ENCODE results near the gene ZNF595.
A peak's percentile ranks its signal among the peaks of the same experiment; 100 is the strongest.
"Not testable (repeated sequence)": the region's sequence is repeated elsewhere in the genome, so short reads cannot be mapped to it uniquely, and the experiment has no call there.

Gene ZNF595

DNA sequence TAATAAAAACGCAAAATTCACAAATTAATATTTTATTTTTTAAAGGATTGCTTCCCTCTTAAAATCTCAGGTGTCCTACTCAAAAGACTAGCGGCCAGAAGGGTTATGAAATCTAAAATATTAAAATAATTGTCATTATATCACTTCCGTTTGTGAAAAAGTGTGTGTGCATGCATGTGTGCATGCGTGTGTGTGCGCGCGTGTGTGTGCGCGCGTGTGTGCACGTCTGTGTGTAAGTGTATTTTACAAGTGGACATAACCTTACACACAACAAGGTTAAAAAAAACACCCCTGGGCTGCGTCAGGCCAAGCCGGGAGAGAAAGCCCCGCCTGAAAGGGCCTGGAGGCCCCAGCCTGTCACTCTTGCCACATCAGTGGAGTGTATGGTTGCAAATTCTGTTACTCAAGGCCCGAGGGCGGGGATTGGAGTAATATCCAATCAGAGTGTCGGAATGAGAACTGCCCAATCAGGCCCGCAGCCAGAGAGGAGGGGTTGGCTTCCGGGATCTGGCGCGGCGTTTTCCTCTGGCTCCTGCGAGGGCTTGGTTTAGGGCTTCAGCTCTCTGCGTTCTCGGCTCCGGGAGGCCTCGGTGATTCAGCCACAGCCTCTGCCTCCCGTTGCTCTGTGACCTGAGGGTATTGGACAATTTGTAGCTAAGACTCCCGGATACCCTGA, at the start of gene ZNF595:
TSS of gene ZNF595 (plus strand) at position 518 of the 676 bp plus-strand sequence. CDS start 168 bp downstream, outside the sequence.
- H3K4me1 Mint-ChIP-seq, H3K9me3 Mint-ChIP-seq, H3K4me3 Mint-ChIP-seq, H3K36me3 Mint-ChIP-seq, H3K27ac Mint-ChIP-seq: not testable (repeated sequence)
- ATAC-seq (peak; percentile 74), DNase-seq (ENCODE audit: low spot score in 2 of 2) (peak in 1 of 2 donors; percentile 59)

DNA sequence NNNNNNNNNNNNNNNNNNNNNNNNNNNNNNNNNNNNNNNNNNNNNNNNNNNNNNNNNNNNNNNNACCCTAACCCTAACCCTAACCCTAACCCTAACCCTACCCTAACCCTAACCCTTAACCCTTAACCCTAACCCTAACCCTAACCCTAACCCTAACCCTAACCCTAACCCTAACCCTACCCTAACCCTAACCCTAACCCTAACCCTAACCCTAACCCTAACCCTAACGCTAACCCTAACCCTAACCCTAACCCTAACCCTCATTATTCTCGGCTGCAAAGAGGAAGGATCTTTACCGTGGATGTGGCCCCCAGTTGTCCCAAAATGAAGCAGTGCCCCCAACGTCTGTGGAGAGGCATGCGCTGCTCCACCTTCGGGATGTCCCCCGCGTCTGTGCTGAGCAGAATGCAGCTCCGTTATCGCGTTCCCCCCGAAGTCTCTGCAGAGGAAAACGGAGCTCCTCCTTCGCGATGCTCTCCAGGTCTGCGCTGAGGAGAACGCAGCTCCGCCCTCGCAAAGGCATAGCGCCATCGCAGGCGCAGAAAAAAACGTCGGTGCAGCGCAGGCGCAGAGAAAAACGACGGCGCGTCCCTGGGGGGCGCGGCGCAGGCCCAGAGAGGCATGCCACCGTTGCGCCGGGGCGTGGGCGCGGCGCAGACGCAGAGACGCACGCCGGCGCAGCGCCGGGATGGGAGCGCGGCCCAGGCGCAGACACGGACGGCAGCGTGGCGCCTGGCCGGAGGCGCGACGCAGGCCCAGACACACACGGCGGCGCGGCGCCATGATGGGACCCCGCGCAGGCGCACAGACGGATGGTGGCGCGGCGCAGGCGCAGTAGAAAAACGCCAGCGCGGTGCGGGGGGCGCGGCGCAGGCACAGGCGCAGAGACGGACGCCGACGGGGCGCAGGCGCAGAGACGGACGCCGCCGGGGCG, 42.9 kb upstream of the ZNF595 start:
- H3K4me3 Mint-ChIP-seq; ATAC-seq; H3K36me3 Mint-ChIP-seq; H3K27ac Mint-ChIP-seq; H3K4me1 Mint-ChIP-seq; H3K9me3 Mint-ChIP-seq; DNase-seq (ENCODE audit: low spot score in 2 of 2): not testable (repeated sequence)

GRCh38 chr4:11095-11815, 41.9 kb upstream of the ZNF595 start:
- not testable (repeated sequence) for H3K27ac Mint-ChIP-seq; H3K36me3 Mint-ChIP-seq; H3K4me3 Mint-ChIP-seq; DNase-seq (ENCODE audit: low spot score in 2 of 2); H3K4me1 Mint-ChIP-seq; H3K9me3 Mint-ChIP-seq; ATAC-seq

DNA sequence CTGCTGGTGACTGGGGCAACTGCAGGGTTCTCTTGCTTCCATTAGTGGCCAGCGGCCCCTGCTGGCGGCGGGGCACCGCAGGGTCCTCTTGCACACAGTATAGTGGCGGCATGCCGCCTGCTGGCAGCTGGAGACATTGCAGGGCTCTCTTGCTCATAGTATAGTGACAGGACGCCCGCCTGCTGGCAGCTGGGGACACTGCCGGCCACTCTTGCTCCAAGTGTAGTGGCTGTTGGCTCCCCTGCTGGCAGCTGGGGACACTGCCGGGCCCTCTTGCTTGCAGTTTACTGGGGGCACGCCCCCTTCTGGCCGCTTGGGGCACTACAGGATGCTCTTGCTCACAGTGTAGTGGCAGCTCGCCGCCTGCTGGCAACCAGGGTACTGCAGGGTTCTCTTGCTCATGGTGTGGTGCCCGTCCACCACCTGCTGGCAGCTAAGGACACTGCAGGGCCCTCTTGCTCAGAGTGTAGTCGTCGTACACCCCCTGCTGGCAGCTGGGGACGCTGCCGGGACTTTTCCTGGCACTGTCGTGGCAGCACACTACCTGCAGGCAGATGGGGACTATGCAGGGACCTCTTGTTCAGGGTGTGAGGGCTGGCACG, 41.2 kb upstream of the ZNF595 start:
- not testable (repeated sequence) for DNase-seq (ENCODE audit: low spot score in 2 of 2); H3K36me3 Mint-ChIP-seq; H3K4me3 Mint-ChIP-seq; H3K27ac Mint-ChIP-seq; H3K4me1 Mint-ChIP-seq; H3K9me3 Mint-ChIP-seq
- ATAC-seq: peak; percentile 78

- H3K27ac Mint-ChIP-seq; ATAC-seq; H3K9me3 Mint-ChIP-seq; DNase-seq (ENCODE audit: low spot score in 2 of 2); H3K4me3 Mint-ChIP-seq; H3K4me1 Mint-ChIP-seq; H3K36me3 Mint-ChIP-seq: not testable (repeated sequence)
These were observed 35.0 kb upstream of the ZNF595 start for GRCh38 chr4:18128-18527.

DNA sequence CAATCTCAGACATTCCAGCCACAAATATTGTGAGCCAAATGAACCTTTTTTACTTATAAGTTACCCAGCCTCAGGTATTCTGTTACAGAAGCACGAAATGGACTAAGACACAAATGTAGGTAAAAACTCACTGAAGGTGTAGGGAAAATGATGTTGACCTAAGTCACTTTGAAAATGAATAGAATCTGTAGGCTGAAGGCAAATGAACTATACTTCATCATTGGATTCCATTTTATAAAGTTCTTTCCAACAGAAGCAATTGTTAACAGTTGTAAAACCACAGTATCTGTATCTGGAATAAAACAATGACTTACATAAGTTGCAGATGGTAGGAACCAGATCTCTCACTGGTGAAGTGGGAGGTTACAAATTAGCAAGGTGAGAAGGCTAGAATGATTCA, 34.5 kb upstream of the ZNF595 start:
- not testable (repeated sequence) for H3K9me3 Mint-ChIP-seq; H3K4me1 Mint-ChIP-seq; ATAC-seq; H3K36me3 Mint-ChIP-seq; H3K27ac Mint-ChIP-seq; DNase-seq (ENCODE audit: low spot score in 2 of 2); H3K4me3 Mint-ChIP-seq

- H3K9me3 Mint-ChIP-seq; H3K36me3 Mint-ChIP-seq; DNase-seq (ENCODE audit: low spot score in 2 of 2); ATAC-seq; H3K27ac Mint-ChIP-seq; H3K4me3 Mint-ChIP-seq; H3K4me1 Mint-ChIP-seq: not testable (repeated sequence)
These were observed 30.2 kb upstream of the ZNF595 start for GRCh38 chr4:22882-23281.

- not testable (repeated sequence) for H3K36me3 Mint-ChIP-seq; H3K27ac Mint-ChIP-seq; H3K4me1 Mint-ChIP-seq; H3K9me3 Mint-ChIP-seq; DNase-seq (ENCODE audit: low spot score in 2 of 2); H3K4me3 Mint-ChIP-seq
- peak; percentile 66 for ATAC-seq
These were observed 28.8 kb upstream of the ZNF595 start for GRCh38 chr4:24359-24758.

DNA sequence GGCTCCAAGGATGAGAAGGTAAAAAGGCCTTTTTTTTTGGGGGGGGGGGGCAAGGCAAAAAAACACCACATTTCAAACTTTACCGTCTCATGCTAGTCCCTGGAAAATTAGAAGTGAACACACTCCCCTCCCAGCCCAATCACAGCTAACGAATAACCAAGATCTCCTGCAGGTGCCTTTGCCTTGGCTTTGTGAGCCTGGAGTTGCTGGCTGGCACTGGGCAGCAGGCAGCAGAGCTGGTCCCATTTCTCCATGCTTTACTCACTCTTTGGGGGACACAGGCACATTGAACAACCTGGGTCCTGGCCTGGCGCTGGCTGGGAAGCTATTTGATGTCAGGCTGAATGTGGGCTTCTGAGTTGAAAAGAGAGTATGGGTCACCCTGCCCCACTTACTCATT, 25.6 kb upstream of the ZNF595 start:
- H3K9me3 Mint-ChIP-seq; H3K4me3 Mint-ChIP-seq; DNase-seq (ENCODE audit: low spot score in 2 of 2); ATAC-seq; H3K27ac Mint-ChIP-seq; H3K36me3 Mint-ChIP-seq; H3K4me1 Mint-ChIP-seq: not testable (repeated sequence)

GRCh38 chr4:28767-29542, 24.2 kb upstream of the ZNF595 start:
- ATAC-seq: peak; percentile 93
- not testable (repeated sequence) for H3K36me3 Mint-ChIP-seq; H3K4me1 Mint-ChIP-seq; DNase-seq (ENCODE audit: low spot score in 2 of 2); H3K27ac Mint-ChIP-seq; H3K4me3 Mint-ChIP-seq; H3K9me3 Mint-ChIP-seq

GRCh38 chr4:33314-33713, 19.8 kb upstream of the ZNF595 start:
- DNase-seq (ENCODE audit: low spot score in 2 of 2); H3K4me1 Mint-ChIP-seq; H3K9me3 Mint-ChIP-seq; H3K36me3 Mint-ChIP-seq; H3K4me3 Mint-ChIP-seq; ATAC-seq; H3K27ac Mint-ChIP-seq: not testable (repeated sequence)

DNA sequence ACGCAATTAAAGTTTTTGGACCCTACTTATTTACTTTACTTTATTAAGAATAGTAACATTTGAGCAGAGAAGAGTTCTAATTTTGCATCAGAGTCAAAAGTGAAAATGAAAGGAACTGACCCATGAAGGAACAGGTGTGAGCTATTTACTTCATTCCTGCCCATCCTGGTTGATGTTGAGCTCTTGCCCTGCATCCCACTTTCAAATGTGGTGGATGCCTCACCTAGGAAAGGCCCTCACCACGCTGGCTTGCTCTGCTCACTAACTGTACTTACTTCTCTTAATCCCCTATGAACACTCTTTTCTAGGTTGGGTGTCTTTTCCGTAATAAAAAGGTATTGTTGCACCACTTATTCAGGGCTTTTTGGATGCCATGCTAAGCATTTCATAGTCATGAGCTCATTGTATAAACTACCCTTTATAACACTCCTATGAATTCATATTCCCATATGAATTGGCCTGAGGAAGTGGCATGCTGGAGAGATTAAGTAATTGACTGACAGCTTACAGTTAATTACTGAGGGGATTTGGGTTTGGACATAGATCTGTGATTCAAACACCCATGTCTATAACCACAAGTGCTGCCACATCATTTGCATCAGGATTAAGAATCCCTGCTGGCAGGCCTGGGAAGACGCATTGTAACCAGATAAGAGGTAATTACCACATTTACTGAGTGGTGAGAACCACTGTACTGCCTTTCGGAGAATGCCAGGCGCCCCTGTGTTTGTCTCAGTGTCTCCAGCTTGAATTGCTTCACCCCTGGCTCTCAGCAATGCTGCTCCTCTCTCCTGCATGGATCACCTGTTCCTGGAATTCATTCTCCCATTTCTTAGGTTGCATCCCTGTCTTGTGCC, 16.3 kb upstream of the ZNF595 start:
- not testable (repeated sequence) for H3K36me3 Mint-ChIP-seq; H3K4me1 Mint-ChIP-seq; H3K4me3 Mint-ChIP-seq; DNase-seq (ENCODE audit: low spot score in 2 of 2); H3K27ac Mint-ChIP-seq; H3K9me3 Mint-ChIP-seq; ATAC-seq

DNA sequence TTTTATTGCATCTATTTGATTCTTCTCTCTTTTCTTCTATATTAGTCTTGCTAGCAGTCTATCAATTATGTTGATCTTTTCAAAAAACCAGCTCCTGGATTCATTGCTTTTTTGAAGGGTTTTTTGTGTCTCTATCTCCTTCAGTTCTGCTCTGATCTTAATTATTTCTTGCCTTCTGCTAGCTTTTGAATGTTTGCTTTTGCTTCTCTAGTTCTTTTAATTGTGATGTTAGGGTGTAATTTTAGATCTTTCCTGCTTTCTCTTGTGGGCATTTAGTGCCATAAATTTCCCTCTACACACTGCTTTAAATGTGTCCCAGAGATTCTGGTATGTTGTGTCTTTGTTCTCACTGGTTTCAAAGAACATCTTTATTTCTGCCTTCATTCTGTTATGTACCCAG, 14.9 kb upstream of the ZNF595 start:
- DNase-seq (ENCODE audit: low spot score in 2 of 2); ATAC-seq: not testable (repeated sequence)

DNA sequence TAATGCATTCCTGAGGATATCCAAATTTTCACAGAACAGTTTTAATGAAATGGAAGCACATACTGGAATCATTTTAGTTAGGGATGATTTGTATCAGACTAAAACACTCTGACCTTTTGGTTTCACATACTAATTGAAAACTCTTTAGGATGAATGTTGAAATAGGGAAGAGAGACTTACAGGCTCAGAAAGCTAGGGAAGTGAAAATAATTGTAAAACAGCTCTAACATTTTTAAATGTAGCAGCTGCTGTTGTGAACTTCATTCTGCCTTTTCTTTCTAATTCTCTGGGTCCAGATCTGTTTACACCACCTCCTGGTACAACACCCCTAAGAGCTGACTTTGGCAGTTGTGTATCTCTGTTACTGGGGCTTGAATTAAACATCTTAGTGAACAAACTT, 9.7 kb upstream of the ZNF595 start:
- ATAC-seq; H3K36me3 Mint-ChIP-seq; H3K4me3 Mint-ChIP-seq; H3K4me1 Mint-ChIP-seq; H3K9me3 Mint-ChIP-seq; H3K27ac Mint-ChIP-seq; DNase-seq (ENCODE audit: low spot score in 2 of 2): not testable (repeated sequence)

More for the DNA sequence above, 14.9 kb upstream of the ZNF595 start:
- not testable (repeated sequence) for H3K4me3 Mint-ChIP-seq, H3K36me3 Mint-ChIP-seq, H3K9me3 Mint-ChIP-seq, H3K27ac Mint-ChIP-seq, H3K4me1 Mint-ChIP-seq

Measured in stimulated activated effector memory CD8-positive, alpha-beta T cell treated with anti-CD3 and anti-CD28 coated beads, Interleukin-12 subunit alpha, Interleukin-12 subunit beta, amount 100 ng/mL, for 72 hours (primary cell).